Stimulated activated naive CD8-positive, alpha-beta T cell treated with anti-CD3 and anti-CD28 coated beads, Interleukin-15, amount 100 ng/mL, for 72 hours (primary cell): ENCODE measurements around the gene GSX1.

Experiments
- ATAC-seq: fragments of 150-1000 bp; cut with Tn5 transposase; 2 replicates; pipeline ENCODE4 v1.10.0; 2021; ENCODE audit warnings: mild to moderate bottlenecking, moderate library complexity
- DNase-seq, 2 donors: peaks; one replicate each; pipeline ENCODE4 v3.0.0; 2021 to 2022
- H3K27ac Mint-ChIP-seq, 2 donors: one replicate each; pipeline ENCODE4 v1.8.0; 2022; ENCODE audit warnings: mild to moderate bottlenecking in 2 of 2, mixed read lengths in 2 of 2, moderate library complexity in 2 of 2
- H3K27me3 Mint-ChIP-seq: one replicate; pipeline ENCODE4 v1.8.0; 2022; ENCODE audit warnings: mixed read lengths
- H3K4me1 Mint-ChIP-seq: one replicate; pipeline ENCODE4 v1.8.0; 2022; ENCODE audit warnings: mild to moderate bottlenecking, mixed read lengths
- H3K4me3 Mint-ChIP-seq, 2 donors: one replicate each; pipeline ENCODE4 v1.8.0; 2022; ENCODE audit warnings: mild to moderate bottlenecking in 2 of 2, mixed read lengths in 2 of 2, moderate library complexity in 1 of 2
- H3K9me3 Mint-ChIP-seq, 2 donors: one replicate each; pipeline ENCODE4 v1.8.0; 2022; ENCODE audit warnings: mixed read lengths in 2 of 2

The GSX1 gene

GRCh38 chr13:27842571-27842970 is 50.3 kb downstream of the GSX1 start:
- Mint-ChIP-seq H3K27ac (no peak overlapping the region), H3K4me1 (no peaks in the 10 kb centered on the region), H3K27me3 (peaks cover 50% of the 10 kb centered on the region), H3K4me3 (no peak overlapping the region), H3K9me3 (no peaks in the 10 kb centered on the region)
- ATAC-seq: no peak
- DNase-seq: no peak
